Bone marrow (tissue), 2 donors: Measurements from ENCODE around the gene GALNTL6.
"Not testable (repeated sequence)": the region's sequence is repeated elsewhere in the genome, so short reads cannot be mapped to it uniquely, and the experiment has no call there.

Experiments used
- DNase-seq, 2 donors: peaks; one replicate each; lab custom pipeline; 2025; lab: John Stamatoyannopoulos, UW

The GALNTL6 gene

GRCh38 chr4:172404676-172405075 is 591.5 kb downstream of the GALNTL6 start:
- no peak for DNase-seq

- DNase-seq: no peak
Measured at GRCh38 chr4:172410363-172410762, 597.2 kb downstream of the GALNTL6 start.

- DNase-seq: no peak
Measured at GRCh38 chr4:172411149-172411548, 597.9 kb downstream of the GALNTL6 start.

GRCh38 chr4:172412851-172413580 is 599.8 kb downstream of the GALNTL6 start:
- no peak for DNase-seq

- DNase-seq: not testable (repeated sequence)
Measured at GRCh38 chr4:172428979-172429378, 615.8 kb downstream of the GALNTL6 start.

- no peak for DNase-seq
Measured at GRCh38 chr4:172480471-172480870, 667.3 kb downstream of the GALNTL6 start.

GRCh38 chr4:172481802-172482508 is 668.8 kb downstream of the GALNTL6 start:
- DNase-seq: no peak

- DNase-seq: no peak
Measured at GRCh38 chr4:172485007-172485406, 671.8 kb downstream of the GALNTL6 start.

GRCh38 chr4:172486531-172486930 is 673.3 kb downstream of the GALNTL6 start:
- DNase-seq: no peak

- DNase-seq: no peak
Measured at GRCh38 chr4:172489861-172490260, 676.7 kb downstream of the GALNTL6 start.

- DNase-seq: no peak
Measured at GRCh38 chr4:172495769-172496168, 682.6 kb downstream of the GALNTL6 start.

GRCh38 chr4:172497321-172497720 is 684.1 kb downstream of the GALNTL6 start:
- no peak for DNase-seq

GRCh38 chr4:172514011-172514410 is 700.8 kb downstream of the GALNTL6 start:
- DNase-seq: no peak

GRCh38 chr4:172514801-172515200 is 701.6 kb downstream of the GALNTL6 start:
- no peak for DNase-seq

GRCh38 chr4:172515266-172515879 is 702.2 kb downstream of the GALNTL6 start:
- DNase-seq: no peak

- no peak for DNase-seq
Measured at GRCh38 chr4:172517391-172517790, 704.2 kb downstream of the GALNTL6 start.

GRCh38 chr4:172521248-172521647 is 708.0 kb downstream of the GALNTL6 start:
- DNase-seq: no peak

GRCh38 chr4:172521680-172522079 is 708.5 kb downstream of the GALNTL6 start:
- no peak for DNase-seq

- no peak for DNase-seq
Measured at GRCh38 chr4:172543249-172543648, 730.0 kb downstream of the GALNTL6 start.

- no peak for DNase-seq
Measured at GRCh38 chr4:172546782-172547181, 733.6 kb downstream of the GALNTL6 start.

- DNase-seq: no peak
Measured at GRCh38 chr4:172547724-172548123, 734.5 kb downstream of the GALNTL6 start.

GRCh38 chr4:172553216-172553615 is 740.0 kb downstream of the GALNTL6 start:
- DNase-seq: no peak

- DNase-seq: no peak
Measured at GRCh38 chr4:172554588-172554987, 741.4 kb downstream of the GALNTL6 start.
